SKM-1 (cell line): ENCODE results near the gene MOB3A.
"Not testable (repeated sequence)": the region's sequence is repeated elsewhere in the genome, so short reads cannot be mapped to it uniquely, and the experiment has no call there.

ENCODE experiments used
- DNase-seq: peaks from one replicate; lab custom pipeline; 2025; ENCODE audit not compliant: unreplicated experiment; lab: John Stamatoyannopoulos, UW

MOB3A gene

DNA sequence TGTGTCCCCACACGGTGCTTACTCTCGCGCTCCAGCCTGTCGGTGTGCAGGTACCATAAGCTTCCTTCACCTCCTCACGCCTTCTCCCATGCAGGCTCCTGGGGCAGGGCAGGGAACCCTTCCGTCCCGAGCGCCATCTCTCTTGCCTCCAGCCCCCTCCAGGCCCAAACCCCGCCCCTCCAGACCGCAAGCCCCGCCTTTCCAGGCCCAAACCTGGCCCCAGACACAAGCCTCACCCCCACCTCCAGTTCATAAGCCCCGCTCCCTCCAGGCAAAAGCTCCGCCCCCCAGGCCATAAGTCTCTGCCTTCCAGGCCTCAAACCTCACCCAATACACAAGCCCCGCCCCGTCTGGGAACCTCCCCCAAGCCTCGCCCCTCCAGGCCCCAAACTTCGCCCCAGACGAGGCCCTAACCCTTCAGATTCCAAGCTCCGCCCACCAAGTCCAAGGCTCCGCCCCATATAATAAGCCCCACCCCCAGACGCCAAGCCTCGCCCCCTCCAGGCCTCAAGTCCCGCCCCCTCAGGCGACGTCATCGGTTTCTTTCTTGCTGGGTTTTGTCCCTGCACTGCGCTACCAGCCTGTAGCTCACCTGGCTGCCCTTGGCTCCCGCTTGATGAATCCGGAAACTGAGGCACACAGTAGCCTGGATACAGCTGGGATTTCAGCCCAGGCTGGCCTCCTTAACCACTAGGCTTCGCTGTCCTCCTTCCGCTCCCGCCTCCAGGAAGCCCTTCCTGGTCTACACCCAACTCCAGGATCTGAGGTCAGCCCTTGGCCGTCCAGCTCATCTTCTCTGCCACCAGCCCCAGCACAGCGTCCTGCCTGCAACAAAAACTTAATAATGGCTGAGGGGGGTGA, 61.2 kb downstream of the MOB3A start:
- DNase-seq = no peak

DNA sequence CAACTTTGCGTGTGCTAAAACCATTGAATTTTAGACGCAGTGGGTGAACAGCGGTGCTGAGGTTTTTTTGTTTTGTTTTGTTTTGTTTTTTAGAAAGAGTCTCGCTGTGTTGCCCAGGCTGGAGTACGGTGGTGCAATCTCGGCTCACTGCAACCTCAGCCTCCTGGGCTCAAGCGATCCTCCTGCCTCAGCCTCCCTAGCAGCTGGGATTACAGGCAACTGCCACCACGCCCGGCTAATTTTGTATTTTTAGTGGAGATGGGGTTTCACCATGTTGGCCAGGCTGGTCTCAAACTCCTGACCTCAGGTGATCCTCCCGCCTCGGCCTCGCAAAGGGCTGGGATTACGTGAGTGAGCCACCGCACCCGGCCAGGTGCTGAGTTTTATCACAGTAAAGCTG, 61.9 kb downstream of the MOB3A start:
- not testable (repeated sequence) for DNase-seq

DNA sequence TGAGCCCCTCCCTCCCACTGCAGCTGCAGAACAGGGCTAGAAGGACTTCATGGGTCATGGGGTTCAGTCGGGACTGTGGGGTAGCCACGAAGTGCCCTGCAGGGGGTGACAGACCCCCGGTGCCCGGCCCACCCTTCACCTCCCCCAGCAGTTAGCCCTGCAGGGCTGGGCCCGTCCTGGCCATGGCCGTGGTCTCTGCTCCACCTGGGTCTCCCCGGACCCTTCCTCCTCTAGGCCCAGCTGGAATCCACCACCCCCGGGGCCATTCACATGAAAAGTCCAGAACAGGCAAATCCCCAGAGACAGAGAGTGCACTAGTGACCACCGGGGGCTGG, 62.3 kb downstream of the MOB3A start:
- no peak for DNase-seq

DNA sequence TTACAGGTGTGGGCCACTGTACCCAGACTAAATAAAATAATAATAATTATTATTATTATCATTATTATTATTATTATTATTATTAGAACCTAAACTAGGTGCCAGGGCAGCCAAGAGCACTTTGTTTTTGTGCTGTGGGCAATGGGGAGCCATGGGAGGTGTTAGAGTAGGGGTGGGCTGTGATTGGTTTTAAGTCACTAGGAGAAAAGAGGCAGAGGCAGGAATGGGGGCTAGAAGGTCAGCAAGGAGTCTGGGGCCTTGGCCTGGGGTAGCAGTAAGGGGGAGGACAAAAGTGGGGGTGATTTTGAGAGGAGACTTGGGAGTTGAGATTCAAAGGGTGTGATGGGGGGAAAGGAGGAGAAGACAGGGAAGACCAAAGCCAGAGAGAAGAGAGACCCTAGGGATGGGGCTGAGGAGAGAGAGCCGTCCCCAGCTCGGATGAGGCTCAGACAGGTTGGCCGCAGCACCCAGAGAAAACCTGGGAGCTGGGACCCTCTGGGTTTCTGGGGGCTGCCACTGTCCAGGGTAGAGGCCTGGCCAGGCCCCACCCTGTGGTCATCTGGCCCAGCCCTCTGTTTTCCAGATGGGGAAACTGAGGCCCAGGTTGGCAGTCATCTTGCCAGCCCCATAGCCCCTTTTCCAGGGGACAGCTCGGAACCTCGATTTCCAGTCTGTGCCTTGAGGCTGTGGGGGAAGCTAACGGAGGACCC, 62.9 kb downstream of the MOB3A start:
- DNase-seq = no peak

DNA sequence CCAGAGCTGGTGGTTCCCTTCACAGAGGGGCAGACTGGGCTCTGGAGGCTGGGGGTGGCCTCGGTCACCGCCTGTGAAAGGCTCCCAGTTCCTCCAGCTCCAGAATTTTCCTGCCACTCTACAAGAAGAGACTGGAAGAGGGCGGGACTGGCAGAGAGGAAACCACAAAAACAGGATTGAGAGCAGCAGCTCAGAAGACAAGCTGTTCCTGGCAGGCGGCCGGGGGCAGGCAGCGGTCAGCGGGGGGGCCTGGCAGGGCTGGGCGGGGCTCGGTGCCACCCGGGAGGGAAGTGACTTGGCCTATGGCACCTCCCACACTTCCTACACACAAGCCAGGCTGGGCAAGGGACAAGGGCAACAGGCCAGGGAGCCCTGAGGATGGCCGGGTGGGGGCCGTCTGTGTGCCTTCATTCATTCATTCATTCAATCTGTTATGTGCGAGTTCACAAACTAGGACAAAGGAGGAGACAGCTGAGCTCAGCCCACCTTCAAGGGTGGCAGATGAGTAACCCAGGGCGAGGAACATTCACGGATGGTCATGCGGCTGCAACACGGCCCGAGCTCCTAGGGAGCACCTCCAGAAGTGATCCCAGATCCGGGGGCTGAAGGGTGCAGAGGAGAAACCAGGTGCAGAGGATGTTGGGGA, 63.7 kb downstream of the MOB3A start:
- DNase-seq = no peak

DNA sequence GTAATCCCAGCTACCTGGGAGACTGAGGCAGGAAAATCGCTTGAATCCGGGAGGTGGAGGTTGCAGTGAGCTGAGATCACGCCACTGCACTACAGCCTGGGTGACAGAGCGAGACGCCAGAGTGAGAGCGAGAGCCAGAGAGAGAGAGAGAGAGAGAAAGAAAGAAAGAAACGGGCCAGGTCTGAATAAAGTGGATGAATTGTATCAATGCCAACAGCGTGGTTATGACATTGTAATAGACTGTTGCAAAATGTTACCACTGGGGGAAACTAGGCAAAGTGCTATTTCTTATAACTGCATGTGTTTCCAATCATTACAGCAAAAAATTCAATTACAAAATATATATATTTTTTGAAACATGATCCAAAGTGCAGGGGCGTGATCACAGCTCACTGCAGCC, 68.8 kb downstream of the MOB3A start:
- DNase-seq = no peak

DNA sequence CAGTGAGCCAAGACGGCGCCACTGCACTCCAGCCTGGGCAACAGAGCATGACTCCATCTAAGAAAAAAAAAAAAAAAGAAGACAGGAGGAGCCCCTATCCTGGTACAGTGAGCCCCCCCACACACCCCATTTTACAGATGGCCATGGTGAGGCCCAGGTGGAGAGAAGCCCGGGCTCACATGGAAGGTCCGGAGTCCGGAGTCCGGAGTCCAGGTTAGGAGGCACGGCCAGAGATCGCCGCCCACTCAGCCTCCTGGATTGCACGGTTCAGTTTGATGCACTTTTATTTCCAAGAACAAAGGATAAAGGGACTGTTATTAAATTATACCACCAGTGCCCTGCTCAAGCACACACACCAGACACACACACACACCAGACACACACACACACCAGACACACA, 69.4 kb downstream of the MOB3A start:
- DNase-seq = no peak

DNA sequence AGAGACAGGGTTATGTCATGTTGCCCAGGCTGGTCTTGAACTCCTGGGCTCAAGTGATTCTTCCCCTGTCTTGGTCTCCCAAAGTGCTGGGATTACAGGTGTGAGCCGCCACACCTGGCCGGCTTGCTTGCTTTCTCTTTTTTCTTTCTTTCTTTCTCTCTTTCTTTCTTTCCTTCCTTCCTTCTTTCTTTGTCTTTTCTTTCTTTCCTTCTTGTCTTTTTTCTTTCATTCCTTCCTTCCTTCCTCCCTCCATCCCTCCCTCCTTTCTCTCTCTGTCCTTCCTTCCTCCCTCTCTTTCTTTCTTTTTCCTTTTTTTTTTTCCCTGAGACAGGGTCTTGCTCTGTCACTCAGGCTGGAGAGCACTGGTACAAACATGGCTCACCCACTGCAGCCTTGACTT, 73.8 kb downstream of the MOB3A start:
- no peak for DNase-seq

DNA sequence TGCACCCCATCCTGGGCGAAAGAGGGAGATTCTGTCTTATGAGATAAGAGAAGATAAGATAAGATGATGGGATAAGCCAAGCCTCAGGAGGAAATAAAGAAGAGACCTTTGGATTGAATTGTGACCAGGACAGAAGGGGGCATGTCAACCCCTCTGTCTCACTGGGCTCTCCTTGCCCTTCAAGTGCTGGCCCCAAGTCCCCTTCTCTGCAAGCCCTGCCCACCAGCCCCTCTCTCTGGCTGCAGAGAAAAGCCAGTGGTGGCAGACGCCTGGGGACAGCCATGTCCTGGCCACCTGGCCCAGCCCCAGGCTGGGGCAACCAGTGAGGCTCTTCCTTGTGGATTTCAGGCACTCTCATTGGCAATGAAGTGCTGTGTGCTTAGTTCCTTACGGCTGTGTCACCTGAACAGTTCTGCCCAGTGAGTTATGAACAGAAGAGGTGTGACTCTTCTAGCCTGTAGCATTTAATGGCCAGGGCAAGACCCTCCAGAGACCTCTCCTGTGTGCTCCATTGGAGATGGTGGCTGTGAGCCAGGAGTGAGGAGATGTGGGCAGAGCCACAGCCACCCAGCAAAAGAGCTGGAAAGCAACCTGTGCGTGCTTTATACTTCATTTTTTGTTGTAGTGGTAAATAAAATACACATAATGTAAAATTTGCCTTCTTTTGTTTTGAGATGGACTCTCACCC, 74.5 kb downstream of the MOB3A start:
- no peak for DNase-seq
